ENCODE results near the gene TYW3. TPM values are rescaled to one million over a fixed set of nuclear protein-coding genes. Genes with fewer than 3 reads are reported as not detected.

TYW3 gene
- total and polyA plus RNA-seq, 2 of the 8 experiments (the other 6 are each of a cell fraction or from before 2014, with no cell fraction given) = 6.9 to 31.4 TPM

GRCh38 chr1:74748960-74749359 lies 16.0 kb downstream of the TYW3 start (continued):
- TF ChIP-seq CHD7 (IDR thresholded peaks at IDR 0.05; ENCODE audit: insufficient replicate concordance, low read length) (no peak), SIRT6 (IDR thresholded peaks at IDR 0.05; ENCODE audit: low read length) (no peak), SIN3A (conservative IDR thresholded peaks at IDR 0.05 in 1 of 2, IDR thresholded peaks at IDR 0.05 in 1 of 2; ENCODE audit: low read depth in 1 of 2, low read length in 2 of 2) (no peak)
